Stimulated activated CD8-positive, alpha-beta memory T cell treated with anti-CD3 and anti-CD28 coated beads, Interleukin-4, amount 100 ng/mL, for 1 hour (primary cell): Measurements from ENCODE around the gene ARSJ.
"Not testable (repeated sequence)": the region's sequence is repeated elsewhere in the genome, so short reads cannot be mapped to it uniquely, and the experiment has no call there.

Experiments
- DNase-seq, 2 donors: peaks; one replicate each; pipeline ENCODE4 v3.0.0-alpha.2; 2020; ENCODE audit warnings: low read depth in 2 of 2, low spot score in 1 of 2

ARSJ gene

GRCh38 chr4:113979148-113979904 lies at the start of gene ARSJ:
TSS of gene ARSJ (minus strand) at chr4:113979647. CDS start at chr4:113978834, 813 bp downstream.
- no peak for DNase-seq

- no peak for DNase-seq
These were observed 48.6 kb upstream of the ARSJ start for GRCh38 chr4:114028071-114028470.

GRCh38 chr4:114027596-114027995 lies 48.1 kb upstream of the ARSJ start:
- DNase-seq, result no peak

DNA sequence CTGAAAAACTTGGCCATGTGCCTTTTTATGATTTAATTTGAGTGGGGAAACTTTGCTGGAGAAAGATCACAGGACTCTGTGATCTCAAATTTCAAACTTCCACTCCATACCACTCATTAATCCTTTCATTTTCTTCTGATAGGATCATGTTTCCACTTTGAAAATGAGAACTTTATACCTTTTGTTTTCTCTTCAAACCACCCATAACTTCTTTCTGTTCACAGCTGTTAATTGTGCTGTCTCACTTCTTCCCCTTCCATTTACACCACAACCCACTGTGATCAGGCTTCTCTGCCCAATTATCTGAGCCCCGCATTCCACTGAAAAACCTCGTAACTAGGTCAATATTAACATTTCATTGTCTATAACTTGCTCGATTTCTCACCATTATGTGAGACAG lies 47.0 kb upstream of the ARSJ start:
- no peak for DNase-seq

- DNase-seq, result no peak
These were observed 45.8 kb upstream of the ARSJ start for GRCh38 chr4:114025176-114025777.

DNA sequence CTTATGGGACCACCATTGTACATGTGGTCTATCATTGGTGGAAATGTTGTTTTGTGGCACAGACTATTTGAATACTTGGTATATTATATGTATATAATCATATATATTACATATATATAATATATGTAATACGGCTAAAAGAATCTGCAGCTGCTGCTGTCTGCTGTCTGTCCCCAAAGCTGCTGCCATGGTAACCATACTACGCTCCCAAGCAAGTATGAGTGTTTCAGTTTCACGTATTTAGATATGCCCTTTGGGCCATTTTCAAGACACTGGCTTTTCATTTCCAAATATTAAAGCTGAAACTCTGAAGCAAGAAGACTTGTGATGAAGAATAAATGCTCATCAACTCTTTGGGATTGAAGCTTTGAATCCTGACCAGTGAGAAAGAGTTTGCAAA lies 42.0 kb upstream of the ARSJ start:
- no peak for DNase-seq

DNA sequence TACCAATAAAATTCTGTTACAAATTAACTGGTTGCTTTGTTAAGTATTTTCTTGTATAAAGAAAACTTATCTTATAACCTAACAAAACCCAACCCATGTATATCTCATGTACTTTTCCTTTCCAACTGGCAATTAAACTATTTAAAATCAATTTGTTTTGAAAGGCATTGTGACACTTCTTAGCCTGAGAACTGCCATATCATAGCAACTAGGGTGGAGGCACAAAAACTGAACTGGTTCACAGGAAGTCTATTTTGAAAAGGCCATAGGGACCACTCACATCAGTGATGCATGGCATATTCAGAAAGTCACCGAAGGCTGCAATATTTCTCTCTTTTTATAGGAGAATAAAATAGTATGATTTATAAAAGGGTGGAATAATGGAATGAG lies 40.5 kb upstream of the ARSJ start:
- DNase-seq, result no peak

DNA sequence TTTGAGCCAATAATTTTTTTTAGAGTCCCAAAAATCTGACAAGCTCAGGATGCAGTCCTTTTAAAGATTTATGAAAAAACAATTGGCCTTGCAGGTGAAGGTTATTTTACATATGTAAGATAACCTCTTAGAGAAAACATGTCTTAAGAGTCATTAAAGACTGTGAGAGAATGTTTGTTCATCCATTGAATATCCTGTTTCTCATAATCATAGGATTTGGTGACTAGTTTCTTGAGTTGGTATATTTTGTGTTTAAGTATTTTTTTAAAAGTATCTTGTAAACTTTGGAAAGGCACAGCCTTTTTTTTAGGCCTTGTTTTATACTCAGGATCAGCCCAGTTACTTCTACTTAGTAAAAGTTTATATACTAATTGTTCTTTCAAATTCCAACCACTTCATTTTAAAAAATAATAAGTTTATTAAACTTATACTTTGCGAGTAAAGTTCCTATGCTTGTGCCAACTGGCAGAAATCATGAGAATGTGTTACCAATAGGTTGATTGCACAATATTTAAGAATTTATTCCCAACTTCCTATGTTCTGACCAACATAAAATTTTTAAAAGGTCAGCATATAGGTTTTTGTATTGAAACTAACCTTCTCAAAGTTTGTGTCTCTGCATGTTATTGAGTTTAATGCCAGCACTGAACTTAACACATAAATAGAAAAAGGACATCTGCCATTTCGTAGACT lies 40.0 kb upstream of the ARSJ start:
- DNase-seq, result no peak

DNA sequence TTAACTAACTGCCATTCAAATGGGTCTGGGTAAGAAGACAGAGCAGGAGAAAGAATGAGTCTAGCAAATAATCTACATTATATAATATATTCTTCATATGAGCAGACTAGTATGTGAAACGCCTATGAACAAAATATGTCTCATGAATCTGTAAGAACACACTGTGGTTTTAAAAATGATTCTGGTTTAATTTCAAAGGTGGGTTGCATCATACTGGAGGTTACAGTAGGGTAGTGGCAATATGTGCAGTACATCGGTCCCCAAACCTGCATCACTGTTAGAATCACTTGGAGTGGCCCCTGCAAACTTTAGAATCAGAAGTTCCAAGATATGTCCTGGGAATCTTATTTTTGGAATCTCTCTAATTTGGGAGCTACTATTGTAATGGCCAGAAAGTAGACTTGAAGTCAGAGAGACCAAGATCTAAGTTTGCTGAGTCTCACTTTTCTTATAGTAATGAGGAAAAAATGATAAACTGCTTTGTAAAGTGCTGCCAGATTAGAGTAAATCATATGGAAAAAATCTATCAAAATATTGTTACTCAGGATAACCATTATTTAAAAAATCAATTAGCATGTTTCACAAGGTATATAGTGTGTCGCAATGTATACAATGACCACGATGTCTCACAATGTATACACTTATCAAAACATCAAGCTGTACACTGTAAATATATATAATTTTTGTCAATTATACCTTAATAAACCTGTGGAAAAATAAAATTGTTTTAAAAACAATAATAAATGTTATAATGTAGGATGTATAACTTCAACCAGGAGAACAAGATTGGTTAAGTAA lies 37.9 kb upstream of the ARSJ start:
- DNase-seq, result no peak

DNA sequence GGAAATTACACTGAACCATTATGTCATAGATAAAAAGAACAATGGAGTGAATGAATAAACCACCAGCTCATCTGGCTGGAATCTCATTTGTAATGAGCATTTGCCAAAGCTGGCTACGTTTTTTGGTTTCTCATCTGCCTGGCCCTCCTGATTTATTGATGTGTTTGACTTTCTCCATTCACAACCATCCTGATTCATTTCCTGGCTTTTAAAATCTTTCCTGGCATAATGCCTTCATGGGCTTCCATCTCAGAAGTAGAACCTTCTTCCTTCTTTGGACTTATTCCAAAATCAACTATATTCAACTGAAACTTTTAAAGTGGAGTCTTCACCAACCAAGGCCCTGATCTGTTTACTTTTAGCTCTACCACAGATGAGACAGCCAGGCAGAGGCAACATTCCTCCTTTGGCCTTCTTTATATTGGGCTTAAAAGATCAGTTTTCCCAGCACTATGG lies 36.0 kb upstream of the ARSJ start:
- no peak for DNase-seq

GRCh38 chr4:114013201-114013600 lies 33.8 kb upstream of the ARSJ start:
- not testable (repeated sequence) for DNase-seq

GRCh38 chr4:114012749-114013148 lies 33.3 kb upstream of the ARSJ start:
- no peak for DNase-seq

- DNase-seq, result no peak
These were observed 26.4 kb upstream of the ARSJ start for GRCh38 chr4:114005569-114006442.

GRCh38 chr4:114004483-114005226 lies 25.2 kb upstream of the ARSJ start:
- DNase-seq, result not testable (repeated sequence)

- DNase-seq, result no peak
These were observed 19.1 kb upstream of the ARSJ start for GRCh38 chr4:113998531-113998930.

DNA sequence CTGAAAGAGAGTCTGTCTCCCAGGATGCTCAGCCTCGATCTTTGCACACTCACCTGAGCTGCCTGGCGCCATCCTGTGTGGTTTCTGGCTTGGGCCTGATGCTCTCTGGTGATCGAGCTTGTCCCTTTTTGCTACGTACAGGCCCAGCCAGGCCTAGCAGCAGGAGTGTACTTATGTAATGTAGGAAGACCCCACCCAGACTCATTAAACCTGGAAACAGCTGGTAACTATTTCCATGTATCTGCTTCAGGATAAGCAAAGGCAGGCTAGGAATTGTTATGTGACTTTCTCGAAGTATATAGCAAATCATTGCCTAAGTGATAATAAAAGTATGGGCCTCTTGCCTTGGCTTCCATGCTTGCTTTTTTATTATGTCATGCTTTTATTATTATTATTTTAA lies 18.6 kb upstream of the ARSJ start:
- DNase-seq, result no peak

DNA sequence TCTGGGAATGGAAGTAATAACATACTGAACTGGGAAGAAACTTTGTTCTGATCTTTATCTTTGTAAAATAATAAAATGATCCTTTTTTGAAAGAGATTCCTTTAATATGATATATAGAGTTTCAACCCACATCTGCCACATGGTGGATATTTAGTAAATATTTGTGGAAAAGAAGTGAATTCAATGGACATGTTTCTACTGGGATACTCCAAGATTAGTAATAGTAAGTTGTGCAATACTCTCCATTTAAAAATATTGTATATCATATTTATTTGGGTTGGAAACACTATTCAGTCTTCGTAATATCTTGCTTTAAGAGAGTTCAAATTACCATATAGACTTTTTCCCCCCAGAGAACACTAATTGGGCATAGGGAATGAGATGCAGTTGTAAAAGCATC lies 17.8 kb upstream of the ARSJ start:
- DNase-seq, result no peak

GRCh38 chr4:113996599-113997177 lies 17.2 kb upstream of the ARSJ start:
- DNase-seq, result no peak

DNA sequence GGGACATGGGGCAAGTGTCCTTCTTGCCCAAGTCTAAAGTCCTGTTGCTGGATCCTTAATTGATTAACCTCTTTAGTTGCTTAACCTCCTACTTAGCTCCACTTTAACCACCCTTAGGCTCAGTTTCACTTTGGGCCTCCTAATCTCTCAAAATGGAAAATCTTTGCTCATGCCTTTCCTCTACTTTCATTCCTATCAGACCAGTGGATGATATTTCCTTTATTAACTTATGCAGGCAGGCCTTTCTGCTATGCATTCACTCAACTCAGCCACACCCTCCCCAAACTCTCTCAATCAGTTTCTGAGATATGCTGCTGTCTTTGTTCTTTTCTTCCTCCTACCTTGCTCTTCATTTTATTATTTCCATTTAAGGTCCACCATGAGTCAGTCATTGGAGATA lies 14.4 kb upstream of the ARSJ start:
- no peak for DNase-seq
